ENCODE measurements around the gene QKI. TPM values are rescaled to one million over a fixed set of nuclear protein-coding genes. Genes with fewer than 3 reads are reported as not detected.
"Not testable (repeated sequence)": the region's sequence is repeated elsewhere in the genome, so short reads cannot be mapped to it uniquely, and the experiment has no call there.

QKI gene
- total and polyA plus RNA-seq, 2 of the 8 experiments (the other 6 are each of a cell fraction or from before 2014, with no cell fraction given): 181 to 183 TPM

- H2AFZ ChIP-seq (ENCODE audit: low read length); H3K56ac ChIP-seq (replicated peaks; ENCODE audit: insufficient read length, low read depth, low read length); H3K4me3 ChIP-seq (ENCODE audit: extremely low read depth in 1 of 4, insufficient read depth in 2 of 4, low read depth in 3 of 4, low read length in 4 of 4); H3K23ac ChIP-seq (ENCODE audit: insufficient read length); H3K36me3 ChIP-seq (ENCODE audit: control insufficient read depth in 2 of 4, insufficient read depth in 4 of 4, low read length in 3 of 4); H3K79me1 ChIP-seq (ENCODE audit: low read depth, low read length); H2BK120ac ChIP-seq (replicated peaks; ENCODE audit: low read depth, low read length); H3K9ac ChIP-seq (replicated peaks in 1 of 4; ENCODE audit: extremely low read depth in 1 of 4, low read depth in 3 of 4, low read length in 3 of 4); H4K5ac ChIP-seq (ENCODE audit: insufficient read length, low read depth, low read length); H4K8ac ChIP-seq (ENCODE audit: extremely low read depth, insufficient read depth, low read length); H3K9me3 ChIP-seq (ENCODE audit: insufficient read depth in 2 of 2, low read depth in 1 of 2, low read length in 1 of 2); H3K27ac ChIP-seq (ENCODE audit: low read depth, low read length); H3K4ac ChIP-seq (replicated peaks; ENCODE audit: insufficient read length, low read depth, low read length); H2BK5ac ChIP-seq (ENCODE audit: low read depth, low read length); H3K27me3 ChIP-seq (replicated peaks in 1 of 4; ENCODE audit: control insufficient read depth in 3 of 4, extremely low read depth in 1 of 4, insufficient read depth in 3 of 4, low read length in 3 of 4); POLR2A ChIA-PET (ENCODE audit: partially characterized antibody); H3K4me1 ChIP-seq (replicated peaks in 1 of 4; ENCODE audit: control insufficient read depth in 3 of 4, insufficient read depth in 4 of 4, low read length in 3 of 4); H3K23me2 ChIP-seq (ENCODE audit: low read depth, low read length); H3K18ac ChIP-seq (ENCODE audit: extremely low read depth, low read length); DNase-seq (ENCODE audit: low read depth in 1 of 2, low spot score in 2 of 2); H4K91ac ChIP-seq (replicated peaks; ENCODE audit: insufficient read length, low read length); H3K4me2 ChIP-seq (ENCODE audit: insufficient read depth in 1 of 2, low read depth in 2 of 2, low read length in 2 of 2); H2BK15ac ChIP-seq (ENCODE audit: low read length); H2BK20ac ChIP-seq (ENCODE audit: low read length); H2AK5ac ChIP-seq (ENCODE audit: low read depth, low read length); H2BK12ac ChIP-seq (ENCODE audit: low read depth, low read length); H3K14ac ChIP-seq (ENCODE audit: insufficient read length); FAIRE-seq: not testable (repeated sequence)
- CTCF ChIA-PET (ENCODE audit: partially characterized antibody): interaction anchor here (0.6 to 1.0 kb wide), 2 partner anchors 90 to 120 kb away, joined by 3 read pairs; no protein-coding TSS in a partner anchor
- peaks cover 12 to 17% of the 10 kb centered on the region in 2 experiments for H4K20me1 ChIP-seq (replicated peaks in 1 of 2; ENCODE audit: control insufficient read depth in 1 of 2, insufficient read depth in 2 of 2, low read length in 2 of 2)
- H3K79me2 ChIP-seq (ENCODE audit: control insufficient read depth in 1 of 2, insufficient read depth in 2 of 2, low read length in 2 of 2): peaks cover 27 to 100% of the 10 kb centered on the region in 2 experiments; a peak in 3 of 4 replicates
- 97% methylated on average over 9 of the region's 9 CpGs; no CpG with 5 or more reads in 1 of the 2 experiments for WGBS, 2 experiments (ENCODE audit: extremely low coverage in 1 of 2, insufficient coverage in 1 of 2, insufficient read length in 1 of 2, insufficient replicate concordance in 2 of 2, low coverage in 1 of 2, low lambda C conversion rate in 2 of 2, missing lambda C conversion rate in 1 of 2)
Observed at GRCh38 chr6:163433486-163433885, 19.0 kb downstream of the QKI start.
